Stimulated activated naive B cell treated with anti-CD40 and anti-IgM and Interleukin-4, amounts not matched to agents 10 μg/mL and 1 μg/mL and 100 μg/mL, for 72 hours (primary cell): ENCODE measurements around the gene HTN3.
"Not testable (repeated sequence)": the region's sequence is repeated elsewhere in the genome, so short reads cannot be mapped to it uniquely, and the experiment has no call there.

Experiments used
- ATAC-seq, 2 donors: fragments of 150-1000 bp; cut with Tn5 transposase; replicated peaks; 2 replicates each; pipeline ENCODE4 v1.10.0; 2021; ENCODE audit warnings: moderate library complexity in 1 of 2
- DNase-seq: peaks from one replicate; pipeline ENCODE4 v3.0.0; 2021
- H3K27ac Mint-ChIP-seq: one replicate; pipeline ENCODE4 v1.8.0; 2022; ENCODE audit warnings: mild to moderate bottlenecking, mixed read lengths
- H3K27me3 Mint-ChIP-seq, 2 donors: one replicate each; pipeline ENCODE4 v1.8.0; 2022; ENCODE audit warnings: mixed read lengths in 2 of 2
- H3K36me3 Mint-ChIP-seq, 2 donors: one replicate each; pipeline ENCODE4 v1.8.0; 2022; ENCODE audit warnings: mixed read lengths in 2 of 2, mild to moderate bottlenecking in 1 of 2
- H3K4me1 Mint-ChIP-seq, 2 donors: one replicate each; pipeline ENCODE4 v1.8.0; 2022; ENCODE audit warnings: mixed read lengths in 2 of 2, mild to moderate bottlenecking in 1 of 2
- H3K4me3 Mint-ChIP-seq, 2 donors: one replicate each; pipeline ENCODE4 v1.8.0; 2022; ENCODE audit warnings: mild to moderate bottlenecking in 2 of 2, mixed read lengths in 2 of 2, moderate library complexity in 1 of 2
- H3K9me3 Mint-ChIP-seq, 2 donors: one replicate each; pipeline ENCODE4 v1.8.0; 2022; ENCODE audit warnings: mixed read lengths in 2 of 2, mild to moderate bottlenecking in 1 of 2

HTN3 gene

DNA sequence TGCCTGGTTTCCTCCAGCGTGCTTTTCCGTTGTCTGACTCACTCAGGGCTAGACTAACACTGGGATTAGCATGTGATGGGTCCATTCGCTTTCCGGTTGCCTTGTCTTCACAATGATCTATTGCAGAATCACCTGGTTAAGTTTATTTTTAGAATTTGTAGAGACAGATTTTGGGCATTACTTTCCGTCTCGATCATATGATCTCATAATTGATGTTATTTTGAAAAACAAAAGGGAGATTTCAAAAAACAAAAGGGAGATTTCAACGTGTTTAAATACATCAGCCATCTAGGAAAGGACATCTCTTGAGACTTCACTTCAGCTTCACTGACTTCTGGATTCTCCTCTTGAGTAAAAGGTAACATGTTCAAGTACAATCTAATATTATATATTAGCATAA is at the start of gene HTN3:
TSS of gene HTN3 (plus strand) at position 301 of the 400 bp plus-strand sequence. CDS start 2,282 bp downstream, outside the sequence.
- H3K27ac Mint-ChIP-seq, ATAC-seq, H3K27me3 Mint-ChIP-seq, DNase-seq, H3K36me3 Mint-ChIP-seq, H3K4me1 Mint-ChIP-seq, H3K9me3 Mint-ChIP-seq, H3K4me3 Mint-ChIP-seq: not testable (repeated sequence)

- H3K36me3 Mint-ChIP-seq: no peaks in the 10 kb centered on the region
- DNase-seq (no peak), ATAC-seq (peak; percentile 12)
- H3K27ac Mint-ChIP-seq: no peak overlapping the region
- H3K4me1 Mint-ChIP-seq: no peaks in the 10 kb centered on the region
- H3K27me3 Mint-ChIP-seq: no peaks in the 10 kb centered on the region
- H3K9me3 Mint-ChIP-seq: no peaks in the 10 kb centered on the region
- H3K4me3 Mint-ChIP-seq: no peak overlapping the region
Observed at GRCh38 chr4:69984030-69984443, 44.2 kb upstream of the HTN3 start.

DNA sequence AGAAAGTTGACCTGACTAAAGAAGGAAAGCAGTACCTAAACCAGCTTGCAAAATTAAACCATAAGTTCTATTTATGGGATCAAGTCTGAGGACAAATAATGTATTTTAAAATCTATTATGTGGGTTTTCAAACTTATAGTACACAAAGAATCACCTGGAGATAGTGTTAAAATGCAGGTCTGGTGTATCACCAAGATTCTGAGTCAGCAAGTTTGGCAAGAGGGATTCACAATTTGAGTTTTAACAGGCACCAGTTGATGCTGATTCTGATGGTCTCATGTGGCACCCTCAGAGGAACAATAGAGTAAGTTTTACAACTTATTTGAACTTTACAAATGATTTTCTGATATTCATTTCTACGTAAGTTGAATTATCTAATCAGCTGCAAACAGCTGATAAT is 41.6 kb upstream of the HTN3 start:
- no peak for DNase-seq
- H3K36me3 Mint-ChIP-seq: no peaks in the 10 kb centered on the region

GRCh38 chr4:69991016-69991415 is 37.2 kb upstream of the HTN3 start:
- no peak overlapping the region for H3K4me3 Mint-ChIP-seq
- H3K27me3 Mint-ChIP-seq: no peaks in the 10 kb centered on the region
- no peaks in the 10 kb centered on the region for H3K9me3 Mint-ChIP-seq
- no peaks in the 10 kb centered on the region for H3K4me1 Mint-ChIP-seq
- H3K36me3 Mint-ChIP-seq: no peaks in the 10 kb centered on the region
- DNase-seq (no peak), ATAC-seq (peak in 1 of 2 donors; percentile 19)
- no peak overlapping the region for H3K27ac Mint-ChIP-seq

More for the DNA sequence above, 41.6 kb upstream of the HTN3 start:
- ATAC-seq: no peak
- H3K27me3 Mint-ChIP-seq: no peaks in the 10 kb centered on the region
- no peaks in the 10 kb centered on the region for H3K9me3 Mint-ChIP-seq
- no peaks in the 10 kb centered on the region for H3K4me1 Mint-ChIP-seq
- no peak overlapping the region for H3K27ac Mint-ChIP-seq
- no peak overlapping the region for H3K4me3 Mint-ChIP-seq

GRCh38 chr4:69994782-69995181 is 33.5 kb upstream of the HTN3 start:
- ATAC-seq: no peak
- no peaks in the 10 kb centered on the region for H3K4me1 Mint-ChIP-seq

GRCh38 chr4:69995526-69996016 is 32.7 kb upstream of the HTN3 start, which contains the start of gene STATH:
TSS of gene STATH (plus strand) at chr4:69995966. CDS start at chr4:69998438, 2,472 bp downstream.
- Mint-ChIP-seq H3K27me3 (no peaks in the 10 kb centered on the region), H3K36me3 (no peaks in the 10 kb centered on the region), H3K27ac (no peak within 1 kb of the TSS), H3K4me1 (no peaks in the 10 kb centered on the region), H3K9me3 (no peaks in the 10 kb centered on the region), H3K4me3 (no peak within 1 kb of the TSS)
- ATAC-seq: no peak
- DNase-seq: no peak

More at GRCh38 chr4:69994782-69995181, 33.5 kb upstream of the HTN3 start:
- no peaks in the 10 kb centered on the region for H3K27me3 Mint-ChIP-seq
- DNase-seq: no peak
- no peaks in the 10 kb centered on the region for H3K36me3 Mint-ChIP-seq
- H3K4me3 Mint-ChIP-seq: no peak overlapping the region
- no peak overlapping the region for H3K27ac Mint-ChIP-seq
- H3K9me3 Mint-ChIP-seq: no peaks in the 10 kb centered on the region

GRCh38 chr4:69999420-69999819 is 28.8 kb upstream of the HTN3 start:
- Mint-ChIP-seq H3K9me3 (no peaks in the 10 kb centered on the region), H3K27me3 (no peaks in the 10 kb centered on the region), H3K4me1 (no peaks in the 10 kb centered on the region), H3K36me3 (no peaks in the 10 kb centered on the region), H3K4me3 (no peak overlapping the region), H3K27ac (no peak overlapping the region)
- no peak for ATAC-seq
- no peak for DNase-seq

- ATAC-seq (no peak), DNase-seq (no peak)
- Mint-ChIP-seq H3K9me3 (no peaks in the 10 kb centered on the region), H3K27ac (no peak overlapping the region), H3K4me3 (no peak overlapping the region), H3K27me3 (no peaks in the 10 kb centered on the region), H3K36me3 (no peaks in the 10 kb centered on the region), H3K4me1 (no peaks in the 10 kb centered on the region)
Observed at GRCh38 chr4:70000711-70001110, 27.5 kb upstream of the HTN3 start.

- Mint-ChIP-seq H3K27me3 (no peaks in the 10 kb centered on the region), H3K36me3 (no peaks in the 10 kb centered on the region), H3K9me3 (no peaks in the 10 kb centered on the region), H3K4me3 (no peak overlapping the region), H3K27ac (no peak overlapping the region), H3K4me1 (no peaks in the 10 kb centered on the region)
- ATAC-seq (no peak), DNase-seq (no peak)
Observed at GRCh38 chr4:70002507-70002906, 25.8 kb upstream of the HTN3 start.

DNA sequence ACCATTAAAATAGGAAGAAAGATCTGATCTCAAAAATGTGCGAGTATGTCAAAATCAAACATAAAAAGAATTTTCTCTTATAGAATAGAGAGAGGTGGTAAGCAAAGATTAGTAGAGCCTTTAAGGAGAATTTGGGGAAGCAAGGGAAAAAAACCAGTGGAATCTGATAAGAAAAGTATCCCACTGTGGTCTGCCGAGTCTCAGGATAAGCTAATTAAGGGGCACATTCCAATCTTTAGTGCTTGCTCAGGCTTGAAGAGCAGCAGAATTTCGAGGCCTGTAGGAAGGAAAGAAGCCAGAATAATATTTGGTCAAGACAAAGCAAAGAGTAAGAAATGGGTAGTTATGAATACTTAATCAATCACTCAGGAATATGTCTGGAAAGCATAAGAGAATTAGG is 19.5 kb upstream of the HTN3 start:
- peaks cover 5% of the 10 kb centered on the region in 2 donors for H3K9me3 Mint-ChIP-seq
- no peak overlapping the region for H3K4me3 Mint-ChIP-seq
- DNase-seq: no peak
- H3K36me3 Mint-ChIP-seq: no peaks in the 10 kb centered on the region
- no peak overlapping the region for H3K27ac Mint-ChIP-seq
- no peaks in the 10 kb centered on the region for H3K4me1 Mint-ChIP-seq
- no peak for ATAC-seq
- no peaks in the 10 kb centered on the region for H3K27me3 Mint-ChIP-seq

- ATAC-seq, H3K4me1 Mint-ChIP-seq, H3K27ac Mint-ChIP-seq, H3K36me3 Mint-ChIP-seq, H3K4me3 Mint-ChIP-seq, H3K9me3 Mint-ChIP-seq, DNase-seq, H3K27me3 Mint-ChIP-seq: not testable (repeated sequence)
Observed at GRCh38 chr4:70019006-70019405, 9.3 kb upstream of the HTN3 start.

GRCh38 chr4:70023218-70023617 is 5.0 kb upstream of the HTN3 start:
- H3K9me3 Mint-ChIP-seq: peaks cover 0 to 2% of the 10 kb centered on the region in 2 donors
- no peaks in the 10 kb centered on the region for H3K4me1 Mint-ChIP-seq

DNA sequence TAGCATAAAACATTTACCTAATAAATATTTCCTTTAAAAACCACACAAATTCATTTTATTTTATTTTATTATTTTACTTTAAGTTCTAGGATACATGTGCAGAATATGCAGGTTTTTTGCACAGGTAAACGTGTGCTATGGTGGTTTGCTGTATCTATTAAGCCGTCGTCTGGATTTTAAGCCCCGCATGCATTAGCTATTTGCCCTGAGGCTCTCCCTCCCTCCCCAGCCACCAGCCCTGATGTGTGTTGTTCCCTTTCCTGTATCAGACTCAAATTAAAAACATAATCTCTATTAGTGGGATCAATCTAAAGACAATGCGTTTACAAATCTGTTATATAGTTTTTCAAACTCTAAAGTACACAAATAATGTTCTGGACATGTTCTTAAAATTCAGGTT is 1.2 kb upstream of the HTN3 start:
- H3K9me3 Mint-ChIP-seq: no peaks in the 10 kb centered on the region
- no peak overlapping the region for H3K4me3 Mint-ChIP-seq
- H3K27me3 Mint-ChIP-seq: no peaks in the 10 kb centered on the region
- ATAC-seq (no peak), DNase-seq (no peak)
- no peaks in the 10 kb centered on the region for H3K36me3 Mint-ChIP-seq
- H3K27ac Mint-ChIP-seq: no peak overlapping the region
- no peaks in the 10 kb centered on the region for H3K4me1 Mint-ChIP-seq

More at GRCh38 chr4:70023218-70023617, 5.0 kb upstream of the HTN3 start:
- ATAC-seq (no peak), DNase-seq (no peak)
- Mint-ChIP-seq H3K36me3 (no peaks in the 10 kb centered on the region), H3K27me3 (no peaks in the 10 kb centered on the region), H3K27ac (no peak overlapping the region), H3K4me3 (no peak overlapping the region)

GRCh38 chr4:70037559-70037958 is 9.3 kb downstream of the HTN3 start:
- H3K27ac Mint-ChIP-seq, H3K27me3 Mint-ChIP-seq, H3K36me3 Mint-ChIP-seq, H3K4me1 Mint-ChIP-seq, H3K4me3 Mint-ChIP-seq, DNase-seq, ATAC-seq: not testable (repeated sequence)
- H3K9me3 Mint-ChIP-seq: peaks cover 8 to 15% of the 10 kb centered on the region in 2 donors

GRCh38 chr4:70039928-70040327 is 11.7 kb downstream of the HTN3 start:
- not testable (repeated sequence) for H3K4me3 Mint-ChIP-seq, H3K4me1 Mint-ChIP-seq, ATAC-seq, H3K27ac Mint-ChIP-seq, H3K36me3 Mint-ChIP-seq, DNase-seq, H3K27me3 Mint-ChIP-seq
- H3K9me3 Mint-ChIP-seq: peaks cover 4 to 13% of the 10 kb centered on the region in 2 donors
